Measurements from ENCODE around the gene ARFGAP2.

Gene ARFGAP2

GRCh38 chr11:47186700-47187695 is 10.3 kb upstream of the ARFGAP2 start:
- DNase-seq: peak; percentile 65

- peak; percentile 22 for DNase-seq
Observed at GRCh38 chr11:47186076-47186699, 9.5 kb upstream of the ARFGAP2 start, which contains the start of gene PACSIN3. PACSIN3 (minus strand) TSS chr11:47186434; CDS start chr11:47182727, 3,707 bp downstream.

GRCh38 chr11:47185305-47186075 is 8.8 kb upstream of the ARFGAP2 start:
- no peak for DNase-seq

- DNase-seq: no peak
Observed at GRCh38 chr11:47184711-47185304, 8.1 kb upstream of the ARFGAP2 start.

DNA sequence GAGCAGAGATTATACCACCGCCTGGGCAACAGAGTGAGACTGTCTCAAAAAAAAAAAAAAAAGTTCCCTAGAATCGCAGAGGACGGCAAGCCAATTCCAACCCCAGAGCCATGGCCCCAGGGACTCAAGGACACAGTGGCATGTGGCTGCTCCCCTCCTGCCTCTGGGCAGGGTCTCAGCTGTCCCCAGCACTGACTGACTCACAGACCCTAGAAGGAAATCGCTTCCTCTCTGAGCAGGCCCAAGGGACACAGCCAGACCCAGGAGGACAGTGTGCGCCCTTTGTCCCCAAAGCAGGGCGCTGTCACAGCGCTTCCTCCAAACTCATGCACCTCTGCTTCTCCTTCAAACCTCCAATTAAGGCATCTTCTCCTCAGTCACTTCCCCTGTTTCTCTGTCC is 7.3 kb upstream of the ARFGAP2 start:
- no peak for DNase-seq

DNA sequence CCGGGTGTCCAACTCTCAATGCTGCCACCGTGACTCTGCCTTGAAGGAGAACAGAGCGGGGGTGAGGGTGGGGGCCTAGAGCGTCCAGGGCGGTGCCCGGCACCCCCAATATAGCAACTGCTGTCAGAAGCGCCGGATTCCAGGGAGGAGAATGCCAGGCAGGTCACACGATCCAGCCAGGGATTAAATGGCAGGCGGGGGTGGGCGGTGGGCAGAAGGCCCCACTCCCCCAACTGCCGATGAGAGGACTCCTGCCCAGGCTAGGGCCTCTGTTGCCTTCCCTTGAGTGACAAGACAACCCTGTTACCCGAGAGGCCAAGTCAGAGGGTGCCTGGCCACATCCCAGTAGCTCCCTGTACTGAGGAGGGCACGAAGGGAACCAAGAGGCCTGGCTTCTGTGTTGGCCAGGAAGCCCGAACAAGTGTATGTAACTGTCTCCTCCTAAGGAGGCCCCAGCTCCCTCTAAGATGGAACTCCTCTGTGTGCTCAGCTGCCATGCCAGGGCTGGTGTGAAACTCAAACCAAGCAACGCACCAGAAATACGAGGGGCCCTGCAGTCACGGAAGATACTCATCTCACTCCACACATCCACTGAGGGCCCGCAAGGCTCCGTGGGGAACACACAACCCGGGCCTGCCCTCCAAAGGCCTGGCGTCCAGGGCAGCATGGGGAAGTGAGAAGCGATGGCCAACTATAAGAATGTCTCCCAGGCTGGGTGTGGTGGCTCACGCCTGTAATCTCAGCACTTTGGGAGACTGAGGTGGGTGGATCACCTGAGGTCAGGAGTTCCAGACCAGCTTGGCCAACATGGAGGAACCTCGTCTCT is 6.6 kb upstream of the ARFGAP2 start:
- DNase-seq: no peak

GRCh38 chr11:47182380-47182779 is 5.7 kb upstream of the ARFGAP2 start:
- no peak for DNase-seq

GRCh38 chr11:47181271-47181670 is 4.6 kb upstream of the ARFGAP2 start:
- no peak for DNase-seq

GRCh38 chr11:47180006-47180787 is 3.5 kb upstream of the ARFGAP2 start:
- no peak for DNase-seq

- DNase-seq: peak; percentile 83
Observed at GRCh38 chr11:47179655-47179991, 2.9 kb upstream of the ARFGAP2 start.

- DNase-seq: no peak
Observed at GRCh38 chr11:47178737-47179654, 2.3 kb upstream of the ARFGAP2 start.

- DNase-seq: no peak
Observed at GRCh38 chr11:47178316-47178715, 1.6 kb upstream of the ARFGAP2 start.

DNA sequence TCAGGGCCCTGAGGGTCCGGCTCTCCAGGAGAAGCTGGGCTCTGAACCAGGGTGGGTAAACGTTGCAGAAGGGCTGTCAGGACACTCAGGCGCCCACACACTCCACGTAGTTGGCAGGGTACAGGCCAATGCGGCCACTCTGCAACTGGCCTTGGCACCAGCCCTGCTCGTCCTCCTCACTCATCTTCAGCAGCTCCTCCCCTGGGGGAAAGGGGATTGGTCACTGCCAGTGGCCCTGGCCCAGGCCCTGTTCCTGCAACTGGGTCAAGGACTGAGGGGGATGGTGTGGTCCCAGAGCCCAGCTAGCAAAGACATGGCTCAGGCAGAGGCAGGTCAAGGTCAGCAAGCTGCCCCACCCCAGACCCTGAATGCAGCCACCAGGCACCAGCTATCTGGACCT is 1.2 kb upstream of the ARFGAP2 start:
- DNase-seq: no peak

DNA sequence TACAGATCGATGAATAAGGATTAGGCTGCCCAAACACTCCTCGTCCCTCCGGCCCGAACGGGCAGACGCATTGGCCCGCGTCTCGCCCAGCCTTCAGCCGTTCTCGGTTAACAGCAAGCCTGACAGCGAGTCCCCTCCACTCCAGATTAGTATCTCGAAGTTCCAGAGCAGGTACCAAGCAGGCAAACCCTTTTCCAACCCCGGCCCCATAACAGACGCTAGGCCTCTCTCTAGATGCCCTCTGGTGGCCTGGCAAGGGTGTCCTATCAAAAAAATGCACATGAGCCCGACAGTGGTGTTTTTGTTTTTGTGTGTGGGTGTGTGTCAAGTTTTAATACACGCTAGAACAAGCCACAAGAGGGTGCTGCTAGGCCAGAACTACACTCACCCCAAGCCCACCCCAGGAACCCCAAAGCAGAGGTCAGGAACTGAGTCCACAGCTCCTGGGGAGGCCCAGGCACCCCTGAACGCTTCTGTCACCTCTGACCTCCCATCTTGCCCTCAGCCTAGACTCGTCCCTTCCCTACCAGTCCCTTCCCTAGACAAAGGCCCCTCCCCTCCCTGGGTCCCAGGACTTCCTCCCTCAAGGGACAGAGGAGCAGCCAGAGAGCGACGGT is 658 bp upstream of the ARFGAP2 start:
- DNase-seq: peak; percentile 96

GRCh38 chr11:47175746-47176327 is 842 bp downstream of the ARFGAP2 start:
- peak; percentile 73 for DNase-seq

- DNase-seq: no peak
Observed at GRCh38 chr11:47172740-47173336, 3.8 kb downstream of the ARFGAP2 start.

GRCh38 chr11:47171856-47172255 is 4.8 kb downstream of the ARFGAP2 start:
- DNase-seq: no peak

DNA sequence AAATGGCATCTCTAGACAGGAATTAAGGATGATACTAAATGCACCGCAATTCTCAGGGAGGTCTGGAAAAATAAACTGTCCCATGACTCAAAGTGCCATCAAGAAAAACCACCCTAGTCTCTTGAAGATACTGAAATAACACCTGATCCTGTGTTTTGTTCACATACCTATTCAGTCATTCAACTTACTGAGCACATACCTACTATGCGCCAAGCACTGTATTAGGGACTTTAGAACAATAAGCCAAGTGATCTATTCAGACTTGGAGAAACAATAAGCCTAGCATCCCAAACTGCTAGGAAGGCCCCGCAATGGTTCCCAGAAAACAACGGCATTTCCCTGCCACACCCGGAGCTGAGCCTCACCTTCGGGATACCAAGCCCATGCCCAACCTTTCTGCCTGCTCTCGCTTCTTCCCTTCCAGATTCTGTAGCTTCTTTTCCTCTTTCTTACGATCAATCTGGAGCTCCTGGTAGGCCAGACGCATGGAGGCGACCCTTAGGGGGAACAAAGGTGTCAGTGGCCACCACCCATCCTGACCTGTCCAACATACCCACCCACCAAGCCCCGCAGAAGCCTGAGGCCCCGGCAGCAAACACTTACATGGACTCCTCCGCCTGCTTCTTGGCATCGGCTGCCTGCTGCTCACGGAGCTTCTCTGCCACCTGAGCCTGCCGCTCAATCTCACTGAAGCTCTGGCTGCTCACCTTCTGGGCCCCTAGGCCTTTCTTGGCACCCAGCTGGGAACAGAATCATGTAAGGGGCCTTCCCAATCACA is 5.4 kb downstream of the ARFGAP2 start:
- DNase-seq: no peak

All from hematopoietic multipotent progenitor cell treated with erythropoietin and hydrocortisone succinate and interleukin-3 and kit ligand, for 6 days (in vitro differentiated cells).